OCI-LY7 (cell line): ENCODE data around the gene SLC16A9.

Experiments
- CTCF ChIP-seq: fragments of 200-600 bp; sonication (generic); conservative IDR thresholded peaks from 2 replicates; pipeline ENCODE4 v1.5.1; 2014; ENCODE audit warnings: mild to moderate bottlenecking, antibody characterized with exemption, low read length, moderate library complexity, mixed read lengths
- EZH2phosphoT487 ChIP-seq: fragments of 200-600 bp; sonication (generic); IDR thresholded peaks from 2 replicates; pipeline ENCODE4 v1.6.1; 2018; ENCODE audit warnings: low read depth, borderline replicate concordance, mild to moderate bottlenecking, mixed run types, antibody characterized with exemption, low read length, moderate library complexity, mixed read lengths

GRCh38 chr10:59724098-59724938 is 14.7 kb upstream of the SLC16A9 start:
- no peak for TF ChIP-seq CTCF
- TF ChIP-seq EZH2phosphoT487 = no peak
